Activated CD8-positive, alpha-beta memory T cell treated with anti-CD3 and anti-CD28 coated beads for 48 hours (primary cell): Measurements from ENCODE around the gene LARP7.
"Not testable (repeated sequence)": the region's sequence is repeated elsewhere in the genome, so short reads cannot be mapped to it uniquely, and the experiment has no call there.

Source experiments
- DNase-seq, 3 experiments: peaks; one replicate each; pipeline ENCODE4 v3.0.0-alpha.2; 2020; ENCODE audit warnings: low read depth in 2 of 3, low spot score in 2 of 3

LARP7 gene

GRCh38 chr4:112636688-112637551 is at the start of gene LARP7, which contains the start of gene ZGRF1:
Gene LARP7 (plus strand): TSS chr4:112637143. CDS start chr4:112644670, 7,527 bp downstream.
Gene ZGRF1 (minus strand): TSS chr4:112636909. CDS start chr4:112633176, 3,733 bp downstream.
- peak; percentile 78 to 94 (median 93) for DNase-seq

- DNase-seq = no peak
Measured at GRCh38 chr4:112589206-112589605, 47.7 kb upstream of the LARP7 start.

GRCh38 chr4:112591593-112591992 is 45.4 kb upstream of the LARP7 start:
- DNase-seq = no peak

GRCh38 chr4:112592717-112593116 is 44.2 kb upstream of the LARP7 start:
- DNase-seq = no peak

GRCh38 chr4:112593438-112594133 is 43.4 kb upstream of the LARP7 start:
- no peak for DNase-seq

GRCh38 chr4:112594993-112595392 is 42.0 kb upstream of the LARP7 start:
- DNase-seq = no peak

- no peak for DNase-seq
Measured at GRCh38 chr4:112604589-112604988, 32.4 kb upstream of the LARP7 start.

GRCh38 chr4:112612814-112613213 is 24.1 kb upstream of the LARP7 start:
- not testable (repeated sequence) for DNase-seq

GRCh38 chr4:112616984-112617383 is 20.0 kb upstream of the LARP7 start:
- DNase-seq = no peak

- DNase-seq = no peak
Measured at GRCh38 chr4:112626228-112626627, 10.7 kb upstream of the LARP7 start.

- DNase-seq = no peak
Measured at GRCh38 chr4:112633477-112634235, 3.3 kb upstream of the LARP7 start.

GRCh38 chr4:112637552-112637866 is 566 bp downstream of the LARP7 start:
- DNase-seq = no peak

GRCh38 chr4:112642526-112642925 is 5.6 kb downstream of the LARP7 start:
- no peak for DNase-seq

- not testable (repeated sequence) for DNase-seq
Measured at GRCh38 chr4:112644595-112645535, 7.9 kb downstream of the LARP7 start.

- no peak for DNase-seq
Measured at GRCh38 chr4:112645541-112646329, 8.8 kb downstream of the LARP7 start.

GRCh38 chr4:112646632-112647537 is 9.9 kb downstream of the LARP7 start:
- DNase-seq = no peak

- no peak for DNase-seq
Measured at GRCh38 chr4:112647785-112648184, 10.8 kb downstream of the LARP7 start.

- no peak for DNase-seq
Measured at GRCh38 chr4:112648263-112649054, 11.5 kb downstream of the LARP7 start.
